Middle frontal gyrus (tissue), 1 donor: Measurements from ENCODE around the gene SV2B.
"Not testable (repeated sequence)": the region's sequence is repeated elsewhere in the genome, so short reads cannot be mapped to it uniquely, and the experiment has no call there.

Experiments used
- DNase-seq: peaks from one replicate; pipeline ENCODE4 v3.0.0-alpha.2; 2015; ENCODE audit warnings: low spot score; ENCODE audit errors: extremely low spot score

The SV2B gene

DNA sequence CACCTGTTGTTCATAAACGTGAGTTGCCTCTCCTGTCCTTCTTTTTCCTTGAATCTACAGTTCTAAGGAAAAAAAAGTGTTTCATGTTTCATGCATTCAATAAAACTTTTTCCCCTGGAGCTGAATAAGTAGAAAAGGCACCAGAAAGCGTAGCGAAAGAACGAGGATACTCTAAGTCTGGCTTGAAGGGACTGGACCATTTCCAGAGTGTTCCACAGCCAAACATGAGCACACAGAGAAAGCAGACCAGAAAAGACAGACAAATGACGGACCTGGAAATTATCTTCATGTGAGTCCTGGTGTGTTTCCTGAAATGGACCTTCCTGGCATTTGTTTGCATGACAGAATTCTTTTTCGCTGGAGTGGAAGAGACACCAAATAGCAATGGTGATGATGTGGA lies 204.7 kb downstream of the SV2B start:
- no peak for DNase-seq

DNA sequence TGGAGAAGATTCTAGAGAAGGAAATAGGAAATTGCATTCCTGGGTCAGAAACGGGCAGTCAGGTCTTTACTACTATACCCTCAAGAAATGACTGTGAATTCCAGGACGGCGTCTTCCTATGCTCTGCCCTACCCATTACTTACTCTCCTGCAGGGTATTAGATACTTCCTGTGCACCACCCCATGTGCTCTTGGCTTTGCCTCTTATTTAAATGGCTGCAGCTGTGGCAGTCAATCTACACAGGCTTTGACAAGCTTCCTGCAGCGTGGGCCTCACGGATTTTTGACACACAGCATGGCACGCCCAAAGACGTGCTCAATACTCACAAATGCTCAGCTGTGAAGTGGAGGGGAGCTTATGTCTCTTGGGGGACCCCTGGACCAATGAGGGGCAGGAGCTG lies 206.1 kb downstream of the SV2B start:
- DNase-seq = no peak

DNA sequence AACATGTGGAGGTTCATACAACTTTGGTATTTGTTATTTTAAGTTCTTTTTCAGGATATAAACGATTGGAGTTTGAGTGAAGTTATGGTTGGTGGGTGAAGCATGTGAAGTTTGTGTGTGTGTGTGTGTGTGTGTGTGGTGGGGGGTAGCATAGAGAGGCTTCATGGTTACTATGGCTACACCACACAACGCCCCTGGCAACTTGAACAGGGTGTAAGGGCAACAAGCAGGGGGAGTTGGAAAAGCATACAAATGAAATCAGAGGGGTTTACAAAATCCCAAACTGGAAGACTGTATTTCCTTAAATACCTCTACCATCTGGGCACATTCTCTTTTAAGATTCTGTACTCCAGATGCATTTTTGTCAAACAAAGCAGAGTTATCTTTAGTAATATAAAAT lies 207.5 kb downstream of the SV2B start:
- DNase-seq = no peak

DNA sequence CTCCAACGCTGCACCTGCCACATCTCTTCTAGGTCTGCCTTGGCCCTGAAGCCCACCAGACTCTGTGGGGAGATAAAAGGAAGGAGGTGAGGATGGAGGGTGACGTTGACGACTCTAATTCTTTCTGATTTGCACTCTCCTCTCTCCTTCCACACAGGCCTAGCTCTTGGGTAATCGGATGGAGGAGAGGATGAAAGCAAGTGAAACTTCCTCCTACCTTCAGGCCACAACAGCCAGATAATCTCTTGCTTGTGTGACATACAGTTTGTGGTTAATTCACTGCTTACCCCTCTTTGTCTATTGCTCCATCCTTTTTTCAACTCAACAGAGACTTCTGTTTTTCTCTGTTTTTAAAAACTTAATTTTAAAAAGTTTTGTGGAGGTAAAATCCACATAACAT lies 208.1 kb downstream of the SV2B start:
- no peak for DNase-seq

DNA sequence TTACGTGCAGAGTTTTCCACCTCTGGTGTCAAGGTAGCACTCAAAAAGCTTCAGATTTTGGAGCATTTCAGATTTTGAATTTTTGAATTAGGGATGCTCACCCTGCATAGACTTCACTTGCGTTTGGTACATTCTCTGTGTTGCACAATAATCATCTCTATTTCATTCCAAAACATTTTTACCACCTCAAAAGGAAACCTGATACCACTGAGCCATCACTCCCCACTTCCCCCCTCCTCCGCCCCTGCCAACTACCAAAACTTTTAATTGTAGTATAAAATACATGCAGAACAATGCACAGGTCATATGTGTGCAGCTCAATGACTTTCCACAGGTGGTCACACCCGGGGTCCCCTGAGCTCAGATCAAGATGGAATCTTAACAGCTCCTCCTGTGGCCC lies 208.8 kb downstream of the SV2B start:
- no peak for DNase-seq

DNA sequence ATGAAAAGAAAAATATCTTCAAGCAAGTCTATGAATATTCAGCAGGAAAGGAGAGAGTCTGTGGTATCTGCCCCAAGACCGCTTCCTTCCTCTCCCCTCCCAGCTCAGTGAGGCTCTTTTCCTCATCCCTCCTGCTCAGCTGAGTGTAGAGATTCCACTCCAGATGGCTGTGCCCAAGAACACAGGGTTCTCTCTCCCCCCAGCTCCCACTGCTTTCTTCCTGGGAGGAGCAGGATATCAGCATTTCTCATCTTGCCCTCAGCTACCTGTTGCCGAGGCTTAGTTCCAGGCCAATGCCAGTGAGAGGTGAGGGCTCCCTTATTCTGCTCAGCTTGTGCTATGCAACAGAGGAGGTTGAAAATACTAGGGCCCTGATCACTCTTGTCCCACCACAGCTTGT lies 211.9 kb downstream of the SV2B start:
- DNase-seq = no peak

DNA sequence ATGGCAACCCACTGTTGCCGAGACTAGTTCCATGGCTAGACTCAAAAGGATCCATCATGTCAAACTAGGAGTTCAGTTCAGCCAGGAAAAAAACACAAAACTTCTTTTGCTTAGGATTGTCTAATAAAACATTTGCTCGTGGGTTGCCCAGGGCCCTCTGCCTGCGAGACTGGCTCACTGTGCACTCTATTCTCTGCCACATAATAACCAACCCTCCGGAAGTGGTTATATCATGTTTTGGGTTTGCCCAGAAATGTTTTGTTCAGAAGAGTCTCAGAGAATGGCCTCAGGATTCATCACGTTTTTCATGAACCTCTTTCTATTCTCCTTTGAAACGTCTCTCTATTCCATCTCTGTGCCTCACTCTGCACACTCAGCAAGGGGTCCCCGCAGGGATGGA lies 216.1 kb downstream of the SV2B start:
- no peak for DNase-seq

DNA sequence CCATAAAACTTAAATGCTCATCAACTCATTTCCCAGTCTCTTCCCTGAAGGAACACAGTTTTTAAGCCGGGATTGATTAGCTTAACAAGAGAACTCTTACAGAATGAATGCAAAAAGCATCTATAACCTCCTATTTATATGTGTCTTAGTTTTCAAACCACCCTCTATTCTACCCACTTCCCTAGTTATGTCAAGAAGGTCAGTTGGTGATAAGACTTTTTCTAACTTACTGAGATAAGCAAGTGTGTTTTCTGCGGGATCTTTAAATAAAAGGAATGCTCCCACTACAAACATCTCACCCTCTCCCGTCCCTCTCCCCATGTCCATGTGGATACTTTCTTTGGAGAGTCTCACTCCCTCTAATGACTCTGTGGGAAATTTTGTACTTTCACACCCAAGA lies 218.5 kb downstream of the SV2B start:
- no peak for DNase-seq

DNA sequence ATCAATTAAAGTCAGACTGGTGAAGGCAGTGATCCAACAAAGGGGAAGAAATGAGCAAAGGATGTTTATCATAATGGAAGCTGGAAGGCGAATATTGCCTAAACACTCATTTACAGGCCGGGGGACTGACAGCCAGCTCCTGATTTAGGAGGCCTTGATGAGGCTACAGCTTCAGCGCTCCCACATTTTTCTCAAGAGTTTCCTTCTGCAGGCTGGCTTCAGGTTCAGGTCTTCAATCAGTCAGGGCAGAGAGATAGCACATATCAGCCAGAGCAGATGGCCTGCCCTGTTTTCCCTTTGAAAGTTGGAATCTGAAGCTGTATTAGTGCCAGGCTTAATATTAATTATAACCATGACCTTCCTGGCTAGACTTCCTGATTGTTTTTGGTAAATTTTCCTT lies 218.9 kb downstream of the SV2B start:
- DNase-seq = no peak

DNA sequence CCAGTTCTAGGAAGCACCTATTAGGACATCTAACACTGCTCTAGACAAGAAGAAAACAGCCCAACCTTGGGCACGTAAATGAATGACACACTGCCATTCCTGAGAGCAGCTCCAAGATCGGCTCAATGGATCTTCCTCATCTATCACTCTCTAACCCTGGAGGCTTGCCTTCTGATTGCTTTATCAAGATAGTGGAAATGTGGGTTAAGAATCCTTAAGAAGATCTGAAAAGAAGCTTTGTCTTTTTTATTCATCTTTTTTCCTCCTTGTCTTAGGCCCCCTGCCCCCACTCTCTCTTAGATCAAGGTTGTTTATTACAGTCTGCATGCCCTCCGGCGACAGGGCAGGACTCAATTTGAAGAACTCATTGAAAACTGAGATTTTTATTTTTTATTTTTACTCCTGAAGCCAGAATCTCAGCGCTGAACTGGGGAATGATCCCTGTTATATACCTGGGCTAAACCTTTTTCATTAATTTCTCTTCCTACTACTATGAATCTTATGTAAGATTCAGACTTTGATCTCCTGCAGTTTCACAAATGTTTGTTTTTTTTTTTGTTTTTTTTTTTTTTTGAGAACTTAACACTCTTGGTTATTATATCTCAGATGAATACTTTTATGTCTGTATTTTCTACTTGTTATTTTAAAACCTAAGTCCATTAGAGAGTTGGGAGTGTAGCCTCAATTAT lies 219.5 kb downstream of the SV2B start:
- no peak for DNase-seq

DNA sequence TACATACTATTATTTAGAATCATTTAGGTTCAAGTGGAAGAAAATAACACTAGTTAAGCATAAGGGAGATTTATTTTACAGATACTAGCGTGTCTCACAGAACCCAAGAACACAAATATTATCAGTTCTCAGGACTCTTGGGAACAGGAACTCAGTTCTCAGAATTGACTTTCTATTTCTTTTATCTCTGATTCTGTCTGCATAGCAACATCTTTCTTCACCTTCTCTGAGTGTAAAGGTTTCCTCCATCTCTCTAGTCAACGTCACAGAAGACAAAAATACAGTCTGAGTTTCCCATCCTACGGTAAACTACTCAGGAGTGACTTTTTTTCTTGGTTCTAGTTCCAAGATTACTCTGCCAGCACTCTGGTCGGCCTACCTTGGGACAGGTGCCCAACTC lies 220.0 kb downstream of the SV2B start:
- DNase-seq = no peak

DNA sequence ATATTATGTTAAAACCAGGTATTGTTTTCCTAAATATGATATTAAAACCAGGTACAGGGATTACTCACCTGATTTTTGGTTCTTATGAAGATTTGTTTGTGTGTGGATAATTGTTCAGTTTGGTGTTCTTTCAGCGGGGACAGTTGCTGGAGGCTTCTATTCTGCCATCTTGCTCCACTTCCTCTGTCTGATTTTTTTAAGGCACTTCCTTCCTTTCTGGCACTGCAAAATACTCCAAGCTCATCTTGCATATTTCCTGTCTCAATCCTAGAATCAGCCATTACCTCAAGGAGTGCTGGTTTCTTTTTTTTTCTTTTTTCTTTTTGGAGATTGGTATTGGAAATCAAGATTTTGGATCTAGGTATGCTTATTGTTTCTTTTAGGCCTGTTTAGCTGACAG lies 229.9 kb downstream of the SV2B start:
- no peak for DNase-seq

DNA sequence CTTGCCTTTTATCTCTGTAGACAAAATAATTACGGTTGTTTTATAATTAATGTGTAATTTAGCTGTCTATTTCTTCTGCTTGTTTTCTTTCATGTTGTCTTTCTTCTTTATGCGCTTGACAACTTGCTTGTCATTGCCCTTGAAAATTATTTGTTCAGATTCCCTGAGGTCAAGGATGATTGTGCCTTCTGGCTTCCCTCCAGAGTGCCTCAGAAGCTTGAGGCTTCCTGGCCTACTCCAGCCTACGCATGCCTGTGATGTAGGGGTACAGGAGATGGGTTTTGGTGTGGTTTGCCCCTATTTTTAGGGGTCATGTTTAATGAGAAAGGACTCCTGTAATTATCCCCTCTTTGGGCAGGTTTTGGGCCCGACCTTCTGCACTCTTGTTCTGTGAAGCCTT lies 231.5 kb downstream of the SV2B start:
- no peak for DNase-seq

DNA sequence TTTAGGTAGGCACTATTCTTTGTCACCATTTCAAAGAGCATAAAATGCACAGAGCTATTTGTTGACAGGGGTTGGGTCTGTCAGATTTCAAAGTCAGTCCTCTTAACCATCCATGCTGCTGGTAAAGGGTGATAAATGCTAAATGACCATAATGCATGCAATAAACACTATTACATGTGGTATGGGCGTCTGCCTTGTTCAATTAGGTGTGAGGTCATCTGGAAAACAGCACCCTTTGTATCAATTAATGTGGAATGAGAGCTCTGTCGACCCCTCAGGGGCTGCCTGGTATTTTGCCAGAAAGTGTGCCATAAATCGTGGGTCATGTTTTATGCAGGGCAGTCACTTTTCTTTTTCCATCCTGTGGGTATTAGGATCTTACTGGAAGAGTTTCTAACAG lies 235.6 kb downstream of the SV2B start:
- DNase-seq = no peak

DNA sequence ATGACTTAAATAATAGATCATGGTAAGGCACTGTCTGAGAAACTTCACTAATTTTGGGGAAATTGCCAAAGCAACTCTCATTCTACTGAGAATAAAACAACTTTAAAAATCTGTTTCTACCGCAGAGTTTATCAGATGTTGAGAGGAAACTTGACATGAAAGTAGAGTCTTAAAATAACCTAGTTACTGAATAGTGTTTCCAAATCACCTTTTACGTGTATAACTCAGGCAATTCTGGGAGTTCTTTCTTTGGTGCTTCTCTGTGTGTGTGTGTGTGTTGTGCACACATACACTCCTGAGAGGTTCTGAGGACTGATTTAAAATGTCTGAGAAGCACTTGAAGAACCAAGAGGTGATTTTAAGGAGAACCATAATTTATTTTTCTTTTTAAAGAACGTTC lies 236.6 kb downstream of the SV2B start:
- no peak for DNase-seq

DNA sequence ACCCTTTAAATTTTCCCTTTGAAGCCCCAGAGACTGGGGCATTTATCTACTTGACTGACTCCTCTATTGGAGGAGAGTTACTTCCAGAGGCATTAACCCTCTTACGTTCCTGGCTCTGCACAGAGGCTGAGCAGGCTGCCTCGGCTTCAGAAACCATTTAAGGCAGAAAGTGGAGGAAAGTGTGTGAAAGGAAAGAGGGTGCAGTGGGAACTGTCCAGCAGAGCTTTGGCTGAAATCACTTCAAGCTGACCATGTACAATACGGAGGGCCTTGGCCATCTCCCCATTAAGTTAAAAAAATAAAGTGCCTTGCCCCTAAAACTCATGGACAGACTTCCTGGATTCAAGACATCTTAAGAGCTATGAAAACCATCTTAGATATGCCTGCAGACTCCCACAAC lies 238.7 kb downstream of the SV2B start:
- DNase-seq = no peak

DNA sequence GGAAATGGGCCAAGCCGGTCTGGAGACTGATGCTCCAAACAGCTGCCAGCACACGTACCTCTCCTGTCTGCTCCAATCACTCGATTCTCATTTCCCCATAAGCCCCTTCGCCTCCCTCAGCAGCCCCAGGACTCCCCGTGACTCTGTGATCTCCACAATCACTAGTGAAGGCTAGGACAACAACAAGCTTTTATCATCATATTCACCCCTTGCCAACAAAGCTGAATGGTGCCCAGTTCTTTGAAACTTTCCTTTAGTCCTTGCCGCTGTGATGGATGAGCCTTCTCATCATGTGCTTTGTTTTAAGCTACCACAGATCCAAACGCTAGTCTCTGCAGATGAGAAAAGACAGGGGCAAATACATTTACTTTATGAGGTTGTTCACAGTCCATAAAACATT lies 242.0 kb downstream of the SV2B start:
- no peak for DNase-seq

DNA sequence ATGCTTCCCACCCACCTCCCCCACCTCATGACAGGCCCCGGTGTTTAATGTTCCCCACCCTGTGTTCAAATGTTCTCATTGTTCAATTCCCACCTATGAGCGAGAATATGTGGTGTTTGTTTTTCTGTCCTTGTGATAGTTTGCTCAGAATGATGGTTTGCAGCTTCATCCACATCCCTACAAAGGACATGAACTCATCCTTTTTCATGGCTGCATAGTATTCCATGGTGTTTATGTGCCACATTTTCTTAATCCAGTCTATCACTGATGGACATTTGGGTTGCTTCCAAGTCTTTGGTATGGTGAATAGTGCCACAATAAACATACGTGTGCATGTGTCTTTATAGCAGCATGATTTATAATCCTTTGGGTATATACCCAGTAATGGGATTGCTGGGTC lies 244.9 kb downstream of the SV2B start:
- not testable (repeated sequence) for DNase-seq

DNA sequence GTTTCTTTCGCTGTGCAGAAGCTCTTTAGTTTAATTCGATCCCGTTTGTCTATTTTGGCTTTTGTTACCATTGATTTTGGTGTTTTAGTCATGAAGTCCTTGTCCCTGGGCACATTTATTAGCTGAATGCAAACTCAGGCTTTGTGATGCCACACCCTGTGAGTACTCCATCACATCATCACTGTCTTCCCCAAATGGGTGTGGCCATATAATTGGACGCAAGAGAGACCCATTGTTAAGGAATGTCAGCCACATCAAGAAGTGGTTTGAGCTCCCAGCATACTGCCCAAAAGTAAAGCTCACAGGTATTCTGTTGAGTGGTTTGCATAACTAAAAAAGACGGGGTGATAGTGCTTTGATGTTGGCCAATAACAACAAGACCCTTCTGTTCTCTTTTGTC lies 245.7 kb downstream of the SV2B start:
- DNase-seq = no peak

DNA sequence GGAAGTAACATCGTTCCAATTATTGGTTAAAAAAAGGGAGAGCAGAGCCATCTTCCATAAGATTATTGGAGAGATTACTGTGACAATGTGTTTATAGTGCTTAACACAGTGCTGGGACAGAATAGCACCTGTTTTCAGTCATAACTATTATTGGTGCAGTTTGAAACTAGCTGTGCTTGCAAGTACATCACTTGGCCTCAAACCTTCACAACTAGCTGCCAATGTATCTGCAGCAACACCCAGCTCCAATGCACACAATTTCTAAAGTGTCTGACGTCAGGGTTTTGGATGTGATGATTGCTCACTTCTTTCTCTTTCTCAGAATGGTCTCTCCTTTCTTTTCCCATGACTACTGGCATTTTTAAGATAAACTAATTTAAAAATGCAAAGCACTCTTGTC lies 246.2 kb downstream of the SV2B start:
- DNase-seq = no peak

DNA sequence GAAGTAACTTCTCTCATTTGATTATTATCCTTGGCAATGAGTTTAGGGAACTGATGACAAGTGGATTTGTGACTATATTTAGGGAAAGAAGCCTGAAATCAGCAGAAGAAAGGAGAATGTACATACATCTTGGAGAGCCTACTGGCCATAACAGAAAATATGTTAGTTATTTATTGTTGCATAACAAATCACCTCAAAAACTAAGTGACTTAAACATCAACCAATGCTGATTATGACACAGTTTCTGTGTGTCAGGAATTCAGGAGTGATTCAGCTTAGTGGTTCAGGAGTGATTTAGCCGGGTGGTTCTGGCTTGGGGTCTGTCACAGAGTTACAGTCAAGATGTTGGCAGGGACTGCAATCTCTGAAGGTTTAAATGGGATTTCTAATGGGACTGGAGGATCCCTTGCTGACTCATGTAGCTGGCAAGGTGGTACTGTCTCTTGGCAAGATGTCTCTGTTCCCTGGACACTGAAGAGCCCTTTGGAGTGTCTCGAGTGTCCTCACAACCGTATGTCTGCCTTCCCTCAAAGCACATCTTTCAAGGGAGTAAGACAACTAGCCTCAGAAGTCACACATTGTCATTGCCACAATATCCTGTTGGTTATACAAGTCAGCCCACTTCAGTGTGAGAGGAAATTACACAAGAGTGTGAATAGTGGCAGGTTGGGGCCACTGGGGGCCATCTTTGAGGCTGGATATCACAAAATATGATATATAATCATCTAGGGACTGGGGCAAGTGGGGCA lies 248.9 kb downstream of the SV2B start:
- no peak for DNase-seq
